Thymus (tissue), 2 donors: ENCODE measurements around the gene TM2D3. TPM values are rescaled to one million over a fixed set of nuclear protein-coding genes. Genes with fewer than 3 reads are reported as not detected.

ENCODE experiments used
- polyA plus RNA-seq: library from polyadenylated mRNA; stranded (reverse); fragments of 200-250 nt; gene quantifications from one replicate; pipeline ENCODE4 v1.2.3, GENCODE V29; 2013
- total RNA-seq: library from RNA; stranded (reverse); fragments of 120-200 nt; gene quantifications from one replicate; pipeline ENCODE4 v1.2.4, GENCODE V29; 2013
- donor health status: healthy.

TM2D3 gene
- total and polyA plus RNA-seq, 2 donors: 35.9 to 74.4 TPM

Other genes with a start within 250 kb of the TM2D3 start
- gene PCSK6, start 162.7 kb downstream of the TM2D3 start, total RNA-seq: 10.5 TPM
- gene PCSK6, start 162.7 kb downstream of the TM2D3 start, polyA plus RNA-seq: 10.1 TPM
- 13.2 TPM for gene TARS3, start 72.1 kb upstream of the TM2D3 start, total RNA-seq
- gene TARS3, start 72.1 kb upstream of the TM2D3 start, polyA plus RNA-seq: 14.6 TPM
- not detected for gene OR4F6, start 151.1 kb upstream of the TM2D3 start, total RNA-seq
- gene OR4F6, start 151.1 kb upstream of the TM2D3 start, polyA plus RNA-seq: not detected
- gene OR4F15, start 159.8 kb upstream of the TM2D3 start, total RNA-seq: not detected
- gene OR4F15, start 159.8 kb upstream of the TM2D3 start, polyA plus RNA-seq: 0.05 TPM